Epithelial cell of prostate (primary cell): ENCODE data around the gene KCNN4.
"Not testable (repeated sequence)": the region's sequence is repeated elsewhere in the genome, so short reads cannot be mapped to it uniquely, and the experiment has no call there.

Source experiments
- DNase-seq: peaks from one replicate; pipeline ENCODE4 v3.0.0-alpha.2; 2011; ENCODE audit warnings: low read depth, low spot score
- H3K27ac ChIP-seq: fragments of 450-650 bp; 2 replicates; pipeline ENCODE4 v1.5.1; 2017; ENCODE audit warnings: mild to moderate bottlenecking

The KCNN4 gene

GRCh38 chr19:43776286-43776685 lies 4.5 kb downstream of the KCNN4 start:
- no peak overlapping the region for H3K27ac ChIP-seq
- DNase-seq, result no peak

- H3K27ac ChIP-seq, result no peak overlapping the region
- DNase-seq, result no peak
These were observed 5.4 kb downstream of the KCNN4 start for GRCh38 chr19:43775299-43775890.

- H3K27ac ChIP-seq, result not testable (repeated sequence)
These were observed 5.9 kb downstream of the KCNN4 start for GRCh38 chr19:43774940-43775258.

DNA sequence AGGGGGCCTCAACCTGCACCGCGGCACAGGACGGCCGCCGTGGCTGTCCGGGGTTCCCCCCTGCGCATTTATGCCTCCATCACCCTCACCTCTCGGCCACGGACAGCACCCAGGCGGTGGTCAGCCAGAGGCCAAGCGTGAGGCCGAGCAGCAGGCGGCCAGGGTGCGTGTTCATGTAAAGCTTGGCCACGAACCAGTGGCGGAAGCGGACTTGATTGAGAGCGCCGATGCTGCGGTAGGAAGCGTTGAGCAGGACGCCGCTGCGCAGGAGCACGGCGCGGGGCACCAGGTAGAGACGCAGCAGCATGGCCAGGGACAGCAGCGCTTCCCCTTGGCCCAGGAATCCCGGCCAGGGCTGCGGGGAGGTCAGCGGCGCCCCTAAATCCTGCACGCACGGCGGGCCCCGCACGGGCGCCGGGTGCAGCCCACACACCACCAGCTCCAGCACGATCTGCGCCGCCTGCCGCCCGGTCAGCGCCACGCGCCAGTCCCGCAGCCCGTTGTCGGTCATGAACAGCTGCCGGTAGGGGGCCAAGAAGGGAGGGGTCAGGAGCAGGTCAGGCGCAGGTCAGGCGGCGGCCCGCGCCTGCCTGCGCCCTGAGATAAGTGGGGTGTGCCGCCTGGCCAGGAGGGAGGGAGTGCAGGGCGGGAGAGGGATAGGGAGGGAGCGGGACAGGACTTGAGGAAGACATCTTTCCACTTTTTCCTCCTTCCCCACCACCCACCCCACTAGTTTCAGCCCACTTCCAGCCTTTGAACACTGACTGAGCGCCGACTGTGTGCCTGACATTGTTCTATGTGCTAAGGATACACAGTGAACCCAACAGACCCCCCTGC lies 6.5 kb downstream of the KCNN4 start:
- H3K27ac ChIP-seq, result no peak overlapping the region
- DNase-seq, result no peak

More at GRCh38 chr19:43774940-43775258, 5.9 kb downstream of the KCNN4 start:
- DNase-seq, result not testable (repeated sequence)

- H3K27ac ChIP-seq, result no peak overlapping the region
- DNase-seq, result no peak
These were observed 7.1 kb downstream of the KCNN4 start for GRCh38 chr19:43773725-43774102.

DNA sequence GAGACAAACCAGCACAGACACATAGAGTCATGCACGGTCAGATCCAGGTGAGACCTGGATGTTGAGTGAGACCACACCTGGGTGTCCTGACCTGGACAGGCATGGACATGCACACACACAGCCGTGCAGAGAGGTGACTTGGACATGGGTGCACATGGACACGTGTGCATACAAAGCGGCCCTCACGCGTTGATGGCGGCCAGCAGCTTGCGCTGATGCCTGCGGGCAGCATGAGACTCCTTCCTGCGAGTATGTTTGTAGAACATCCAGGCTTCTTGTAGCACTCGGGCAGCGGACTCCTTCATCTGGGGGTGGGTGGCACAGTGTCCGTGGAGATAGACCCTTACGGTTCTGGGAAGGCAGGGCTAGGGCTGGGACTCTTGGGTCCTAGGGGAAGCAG lies 11.5 kb downstream of the KCNN4 start:
- no peak for DNase-seq
- no peak overlapping the region for H3K27ac ChIP-seq

DNA sequence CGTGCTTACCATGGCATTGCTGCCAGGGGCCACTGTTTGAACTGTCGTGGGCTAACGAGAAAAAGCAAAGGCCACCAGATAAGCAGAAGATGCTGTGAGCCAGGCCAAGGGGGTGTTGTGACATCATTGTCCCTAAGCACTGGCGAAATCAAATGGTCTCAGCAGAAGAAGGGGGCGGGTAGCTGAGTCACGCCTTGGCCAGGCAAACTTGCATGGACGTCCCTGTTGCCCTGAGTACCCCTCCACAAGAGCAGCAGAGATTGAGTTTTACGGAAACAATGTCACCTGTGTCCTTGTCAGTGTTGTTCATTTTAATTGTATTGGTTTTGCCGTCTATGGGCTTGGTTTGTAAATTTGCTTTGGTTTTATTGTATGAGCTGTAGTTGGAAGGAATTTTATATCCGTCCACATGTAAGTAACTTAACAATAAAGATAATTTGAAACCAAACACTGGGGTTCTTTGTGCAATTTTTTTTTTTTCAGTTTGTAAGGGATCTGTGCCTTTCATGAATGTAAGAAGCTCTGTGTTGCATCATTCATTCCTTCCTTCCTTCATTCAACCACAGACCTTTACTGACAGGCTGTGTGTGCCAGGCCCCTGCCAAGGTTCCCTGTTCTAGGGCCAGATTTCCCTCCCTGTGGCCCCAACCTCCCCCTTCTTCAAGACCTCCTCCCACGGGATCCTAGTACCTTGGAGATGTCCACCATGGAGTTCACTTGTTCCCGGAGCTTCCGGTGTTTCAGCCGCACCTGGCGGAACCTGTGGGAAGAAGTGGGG lies 12.3 kb downstream of the KCNN4 start:
- H3K27ac ChIP-seq, result peak overlapping the region; percentile 25
- DNase-seq, result no peak

DNA sequence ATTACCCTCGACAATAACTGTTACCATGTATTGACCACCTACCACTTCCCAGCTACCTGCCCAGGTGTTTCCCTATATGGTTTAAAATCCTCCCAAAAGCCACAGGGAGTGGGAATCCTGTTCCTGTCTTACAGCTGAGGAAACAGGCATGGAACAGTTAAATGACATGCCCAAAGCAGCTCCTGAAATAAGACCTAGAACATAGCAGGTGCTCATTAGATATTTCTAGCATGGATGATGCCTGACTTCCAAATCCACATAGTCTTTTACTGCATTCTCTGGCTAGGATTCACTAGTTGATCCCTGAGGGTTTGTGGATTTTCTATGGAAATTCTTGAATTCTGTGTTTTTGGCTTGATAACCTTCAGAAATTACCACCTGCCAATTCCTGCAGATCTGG lies 13.0 kb downstream of the KCNN4 start:
- H3K27ac ChIP-seq, result no peak overlapping the region

GRCh38 chr19:43767316-43767715 lies 13.5 kb downstream of the KCNN4 start:
- DNase-seq, result no peak
- no peak overlapping the region for H3K27ac ChIP-seq

More for the DNA sequence above, 13.0 kb downstream of the KCNN4 start:
- DNase-seq, result no peak

- DNase-seq, result no peak
- H3K27ac ChIP-seq, result peak overlapping the region; percentile 92
These were observed 14.1 kb downstream of the KCNN4 start for GRCh38 chr19:43766755-43767043.

DNA sequence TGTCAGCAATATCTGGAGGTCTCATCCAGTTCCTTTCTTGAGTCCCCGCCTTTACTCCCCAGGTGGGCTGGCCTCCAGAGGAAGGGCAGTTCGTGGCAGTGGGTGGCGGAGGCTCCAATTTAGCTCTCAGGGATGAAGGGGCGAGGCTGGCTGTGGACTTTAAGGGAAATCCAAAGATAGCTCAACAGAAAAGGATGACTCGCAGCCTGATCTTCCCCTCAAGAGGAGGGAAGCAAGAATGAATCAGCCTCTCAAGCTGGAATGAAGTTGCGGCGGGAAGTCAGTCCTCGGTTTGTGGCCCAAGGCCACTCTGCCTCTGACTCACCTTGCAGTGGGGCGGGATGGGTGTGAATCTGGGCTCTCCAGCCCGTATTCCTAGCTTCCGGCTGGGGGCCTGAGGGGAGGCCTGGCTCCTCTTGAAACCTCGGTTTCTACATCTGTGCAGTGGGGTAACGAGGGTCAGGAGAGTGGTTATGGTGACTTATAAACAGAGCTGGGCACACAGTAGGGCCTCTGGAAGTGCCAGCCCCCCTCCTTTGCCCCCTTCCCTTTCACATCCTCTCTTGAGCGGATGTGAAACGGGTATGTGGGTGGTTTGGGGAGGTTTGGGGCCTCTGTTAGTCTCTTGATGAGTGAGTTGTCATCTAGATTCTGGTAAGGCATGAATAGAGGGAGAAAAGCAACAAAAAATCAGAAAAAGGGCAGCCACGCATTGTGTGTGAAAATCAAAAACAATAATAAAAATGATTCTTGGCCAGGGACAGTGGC lies 15.5 kb downstream of the KCNN4 start:
- peak overlapping the region; percentile 92 for H3K27ac ChIP-seq
- peak; percentile 81 for DNase-seq

- peak overlapping the region; percentile 92 for H3K27ac ChIP-seq
- DNase-seq, result not testable (repeated sequence)
These were observed 16.1 kb downstream of the KCNN4 start for GRCh38 chr19:43764684-43765083.

DNA sequence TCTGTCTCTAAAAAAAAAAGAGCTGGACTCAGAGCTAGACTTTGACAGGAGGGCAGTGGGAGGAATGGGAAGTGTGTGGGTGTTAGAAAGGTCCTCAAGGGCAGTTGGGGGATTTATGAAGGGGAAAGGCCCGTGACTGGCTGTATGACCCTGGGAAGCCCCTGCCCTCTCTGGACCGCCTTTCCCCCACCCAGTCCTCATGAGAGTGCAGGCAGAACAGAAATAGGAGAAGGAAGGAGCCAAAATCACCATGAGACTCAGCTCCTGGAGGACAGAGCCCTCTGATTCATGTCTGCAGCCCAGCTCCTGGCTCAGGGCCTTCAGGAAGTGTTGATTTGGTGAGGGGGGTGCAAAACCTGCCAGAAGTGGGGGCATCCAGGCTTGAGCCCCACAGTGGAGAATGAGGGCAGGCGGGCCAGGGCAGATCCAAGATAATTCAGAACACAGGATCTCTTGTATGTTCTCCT lies 17.3 kb downstream of the KCNN4 start:
- peak overlapping the region; percentile 31 for H3K27ac ChIP-seq
- DNase-seq, result no peak

DNA sequence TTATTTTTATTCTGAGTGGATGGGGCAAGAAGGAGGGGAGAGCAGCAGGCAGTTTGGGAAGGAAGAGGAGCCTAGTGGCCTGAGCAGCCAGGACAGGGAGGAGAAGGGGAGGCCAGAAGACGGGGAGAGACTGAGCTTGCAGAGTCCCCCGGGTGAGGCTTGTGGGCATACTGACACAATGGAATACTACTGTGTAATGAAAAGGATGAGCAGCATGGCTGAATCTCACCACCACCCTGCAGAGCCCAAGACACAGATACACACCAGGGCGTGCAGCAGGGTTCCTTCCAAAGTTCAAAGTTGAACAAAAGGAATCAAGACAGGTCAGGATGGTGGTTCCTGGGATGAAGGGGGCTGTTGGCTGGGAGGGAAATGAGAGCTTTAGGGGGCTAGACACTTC lies 18.0 kb downstream of the KCNN4 start:
- H3K27ac ChIP-seq, result no peak overlapping the region
- no peak for DNase-seq

GRCh38 chr19:43760941-43761340 lies 19.8 kb downstream of the KCNN4 start:
- no peak overlapping the region for H3K27ac ChIP-seq
- DNase-seq, result no peak

DNA sequence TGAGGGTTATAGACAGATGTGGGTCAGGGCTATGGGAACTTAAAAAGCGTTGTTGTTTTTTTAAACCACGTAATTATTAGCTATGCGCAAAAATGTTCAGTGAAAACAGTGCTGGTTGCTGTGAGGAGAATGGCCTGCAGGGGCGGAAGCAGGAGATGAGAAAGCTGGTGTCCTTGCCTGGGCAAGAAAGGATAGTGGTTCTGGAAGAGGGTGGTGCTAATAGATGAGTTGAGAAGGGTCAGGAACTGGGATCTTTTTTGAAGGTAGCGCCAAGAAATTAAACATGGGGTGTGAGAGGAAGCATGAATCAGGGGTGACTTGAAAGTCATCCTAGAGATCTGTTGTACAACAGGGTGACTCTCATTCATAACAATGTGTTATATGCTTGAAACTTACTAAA lies 21.3 kb downstream of the KCNN4 start:
- DNase-seq, result peak; percentile 77
- H3K27ac ChIP-seq, result peak overlapping the region; percentile 98

DNA sequence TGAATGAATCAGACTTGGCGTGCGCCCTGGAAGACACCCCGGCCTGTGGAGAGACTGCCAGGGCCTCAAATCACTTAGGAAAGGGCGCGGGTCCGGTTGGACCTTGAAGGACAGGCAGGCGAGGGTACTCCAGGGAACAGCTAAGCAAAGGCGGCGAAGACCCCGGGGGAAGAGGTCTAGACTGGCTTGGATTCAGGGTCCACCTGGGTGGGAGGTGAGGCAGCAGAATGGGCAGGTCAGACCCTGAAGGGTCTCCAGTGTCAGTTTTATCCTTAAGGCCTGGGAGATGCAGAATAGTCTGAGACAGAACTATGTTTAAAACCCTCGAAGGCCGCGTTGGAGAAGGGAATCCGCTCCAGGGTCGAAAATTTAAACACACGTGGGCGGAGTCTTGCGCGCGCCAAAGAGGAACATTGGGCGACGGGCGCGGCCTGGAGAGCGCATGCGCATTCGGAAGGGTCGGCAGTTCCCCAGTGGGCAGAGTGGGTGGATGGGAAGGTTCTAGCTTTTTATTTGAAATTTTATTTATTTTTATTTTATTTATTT lies 25.4 kb downstream of the KCNN4 start:
- peak overlapping the region; percentile 98 for H3K27ac ChIP-seq
- no peak for DNase-seq

- peak; percentile 74 for DNase-seq
- peak within 1 kb of the TSS; percentile 98 for H3K27ac ChIP-seq
These were observed 26.1 kb downstream of the KCNN4 start, which contains the start of gene SMG9 for GRCh38 chr19:43754503-43755255. SMG9 (minus strand) TSS chr19:43754962; CDS start chr19:43750741, 4,221 bp downstream.

DNA sequence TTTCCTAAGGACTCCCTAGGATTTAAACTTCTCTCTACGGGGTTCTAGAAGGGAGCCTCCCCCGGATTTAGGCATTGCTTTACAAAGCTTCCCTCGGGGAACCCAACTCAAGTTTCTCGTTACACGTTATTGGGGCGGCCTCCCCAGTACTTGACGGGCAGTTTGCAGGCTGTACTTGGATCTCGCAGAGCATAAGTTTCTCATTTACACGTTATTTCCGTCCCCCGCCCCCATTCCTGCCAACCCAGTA lies 26.6 kb downstream of the KCNN4 start:
- H3K27ac ChIP-seq, result peak overlapping the region; percentile 98
- DNase-seq, result no peak
